ENCODE results near the gene PRPF39.
"Not testable (repeated sequence)": the region's sequence is repeated elsewhere in the genome, so short reads cannot be mapped to it uniquely, and the experiment has no call there.

PRPF39 gene

GRCh38 chr14:45083976-45084722, at the start of gene PRPF39:
TSS of gene PRPF39 (plus strand) at chr14:45084116. CDS start at chr14:45095240, 11,124 bp downstream.
- DNase-seq = peak; percentile 96

GRCh38 chr14:45034730-45035129, 49.2 kb upstream of the PRPF39 start:
- DNase-seq = no peak

GRCh38 chr14:45038256-45038655, 45.7 kb upstream of the PRPF39 start:
- no peak for DNase-seq

- DNase-seq = no peak
Measured at GRCh38 chr14:45038865-45039264, 45.1 kb upstream of the PRPF39 start.

GRCh38 chr14:45039390-45039789, 44.5 kb upstream of the PRPF39 start:
- no peak for DNase-seq

- no peak for DNase-seq
Measured at GRCh38 chr14:45041641-45042040, 42.3 kb upstream of the PRPF39 start.

- DNase-seq = no peak
Measured at GRCh38 chr14:45044638-45045037, 39.3 kb upstream of the PRPF39 start.

GRCh38 chr14:45048385-45048784, 35.5 kb upstream of the PRPF39 start:
- no peak for DNase-seq

- no peak for DNase-seq
Measured at GRCh38 chr14:45051180-45051579, 32.7 kb upstream of the PRPF39 start.

- no peak for DNase-seq
Measured at GRCh38 chr14:45051896-45052295, 32.0 kb upstream of the PRPF39 start.

GRCh38 chr14:45057349-45057748, 26.6 kb upstream of the PRPF39 start:
- no peak for DNase-seq

- DNase-seq = no peak
Measured at GRCh38 chr14:45057881-45058364, 26.0 kb upstream of the PRPF39 start.

GRCh38 chr14:45060551-45060950, 23.4 kb upstream of the PRPF39 start:
- no peak for DNase-seq

- DNase-seq = no peak
Measured at GRCh38 chr14:45065540-45065939, 18.4 kb upstream of the PRPF39 start.

GRCh38 chr14:45065956-45066355, 18.0 kb upstream of the PRPF39 start:
- no peak for DNase-seq

- no peak for DNase-seq
Measured at GRCh38 chr14:45066667-45067066, 17.2 kb upstream of the PRPF39 start.

- no peak for DNase-seq
Measured at GRCh38 chr14:45068396-45068795, 15.5 kb upstream of the PRPF39 start.

GRCh38 chr14:45070215-45070614, 13.7 kb upstream of the PRPF39 start:
- no peak for DNase-seq

GRCh38 chr14:45072126-45072525, 11.8 kb upstream of the PRPF39 start:
- DNase-seq = no peak

- no peak for DNase-seq
Measured at GRCh38 chr14:45073231-45073879, 10.6 kb upstream of the PRPF39 start.

- no peak for DNase-seq
Measured at GRCh38 chr14:45078323-45078722, 5.6 kb upstream of the PRPF39 start.

- DNase-seq = not testable (repeated sequence)
Measured at GRCh38 chr14:45080416-45080968, 3.4 kb upstream of the PRPF39 start.

- not testable (repeated sequence) for DNase-seq
Measured at GRCh38 chr14:45081096-45081495, 2.8 kb upstream of the PRPF39 start.

- DNase-seq = no peak
Measured at GRCh38 chr14:45082420-45082819, 1.5 kb upstream of the PRPF39 start.
